BE2C (cell line): ENCODE data around the gene IFNAR1.

Experiments
- DNase-seq: peaks from one replicate; pipeline ENCODE4 v3.0.0-alpha.2; 2020
- H3K27me3 ChIP-seq: fragments of 250-450 bp; sonication (Bioruptor Pico); 2 replicates; pipeline ENCODE4 v1.5.1; 2020; ENCODE audit warnings: mild to moderate bottlenecking
- H3K36me3 ChIP-seq: fragments of 250-450 bp; sonication (Bioruptor Pico); 2 replicates; pipeline ENCODE4 v1.5.1; 2020; ENCODE audit warnings: mild to moderate bottlenecking
- H3K4me1 ChIP-seq: fragments of 250-450 bp; sonication (Bioruptor Pico); 2 replicates; pipeline ENCODE4 v1.5.1; 2020
- H3K4me3 ChIP-seq: 2 replicates; pipeline ENCODE4 v1.5.1; 2011; ENCODE audit warnings: low read depth, low read length
- H3K9me3 ChIP-seq: fragments of 250-450 bp; sonication (Bioruptor Pico); 2 replicates; pipeline ENCODE4 v1.5.1; 2020
- TF ChIP-seq, protein P1 (sequence below): IDR thresholded peaks from 2 replicates; pipeline ENCODE4 v1.5.1; 2012; ENCODE audit warnings: mild to moderate bottlenecking, low read depth, low read length

The IFNAR1 gene

GRCh38 chr21:33330726-33331125 is 6.0 kb downstream of the IFNAR1 start:
- no peaks in the 10 kb centered on the region for H3K27me3 ChIP-seq
- TF ChIP-seq, protein P1, sequence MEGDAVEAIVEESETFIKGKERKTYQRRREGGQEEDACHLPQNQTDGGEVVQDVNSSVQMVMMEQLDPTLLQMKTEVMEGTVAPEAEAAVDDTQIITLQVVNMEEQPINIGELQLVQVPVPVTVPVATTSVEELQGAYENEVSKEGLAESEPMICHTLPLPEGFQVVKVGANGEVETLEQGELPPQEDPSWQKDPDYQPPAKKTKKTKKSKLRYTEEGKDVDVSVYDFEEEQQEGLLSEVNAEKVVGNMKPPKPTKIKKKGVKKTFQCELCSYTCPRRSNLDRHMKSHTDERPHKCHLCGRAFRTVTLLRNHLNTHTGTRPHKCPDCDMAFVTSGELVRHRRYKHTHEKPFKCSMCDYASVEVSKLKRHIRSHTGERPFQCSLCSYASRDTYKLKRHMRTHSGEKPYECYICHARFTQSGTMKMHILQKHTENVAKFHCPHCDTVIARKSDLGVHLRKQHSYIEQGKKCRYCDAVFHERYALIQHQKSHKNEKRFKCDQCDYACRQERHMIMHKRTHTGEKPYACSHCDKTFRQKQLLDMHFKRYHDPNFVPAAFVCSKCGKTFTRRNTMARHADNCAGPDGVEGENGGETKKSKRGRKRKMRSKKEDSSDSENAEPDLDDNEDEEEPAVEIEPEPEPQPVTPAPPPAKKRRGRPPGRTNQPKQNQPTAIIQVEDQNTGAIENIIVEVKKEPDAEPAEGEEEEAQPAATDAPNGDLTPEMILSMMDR: no peak
- no peaks in the 10 kb centered on the region for H3K4me1 ChIP-seq
- H3K4me3 ChIP-seq: no peak overlapping the region
- peaks cover 3% of the 10 kb centered on the region for H3K9me3 ChIP-seq
- peaks cover 19% of the 10 kb centered on the region for H3K36me3 ChIP-seq
- no peak for DNase-seq

GRCh38 chr21:33332143-33332542 is 7.4 kb downstream of the IFNAR1 start:
- H3K4me3 ChIP-seq: no peak overlapping the region
- DNase-seq: no peak
- peaks cover 25% of the 10 kb centered on the region for H3K36me3 ChIP-seq
- no peaks in the 10 kb centered on the region for H3K4me1 ChIP-seq
- peaks cover 3% of the 10 kb centered on the region for H3K9me3 ChIP-seq
- TF ChIP-seq, protein P1: no peak
- H3K27me3 ChIP-seq: no peaks in the 10 kb centered on the region

DNA sequence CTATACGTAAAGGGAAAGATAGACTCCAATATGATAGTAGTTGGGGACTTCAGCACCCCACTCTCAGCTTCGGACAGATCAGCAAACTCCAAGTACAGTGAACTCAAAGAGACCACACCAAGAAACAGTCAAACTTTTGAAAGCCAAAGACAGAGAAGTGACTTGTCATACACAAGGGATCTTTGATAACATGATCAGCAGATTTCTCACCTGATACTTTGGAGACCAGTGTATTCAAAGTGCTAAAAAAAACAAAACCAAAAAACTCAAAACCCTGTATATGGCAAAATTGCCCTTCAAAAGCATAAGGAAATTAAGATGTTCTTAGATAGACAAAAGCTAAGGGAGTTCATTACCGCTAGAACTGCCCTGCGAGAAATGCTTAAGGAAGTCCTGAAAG is 9.4 kb downstream of the IFNAR1 start:
- H3K4me3 ChIP-seq: no peak overlapping the region
- TF ChIP-seq, protein P1: no peak
- no peak for DNase-seq
- H3K4me1 ChIP-seq: no peaks in the 10 kb centered on the region
- no peaks in the 10 kb centered on the region for H3K27me3 ChIP-seq
- H3K9me3 ChIP-seq: peaks cover 3% of the 10 kb centered on the region
- peaks cover 30% of the 10 kb centered on the region for H3K36me3 ChIP-seq

GRCh38 chr21:33334824-33335223 is 10.1 kb downstream of the IFNAR1 start:
- Histone ChIP-seq H3K27me3 (no peaks in the 10 kb centered on the region), H3K9me3 (peaks cover 3% of the 10 kb centered on the region), H3K36me3 (peaks cover 30% of the 10 kb centered on the region), H3K4me1 (no peaks in the 10 kb centered on the region), H3K4me3 (no peak overlapping the region)
- TF ChIP-seq, protein P1: no peak
- no peak for DNase-seq

GRCh38 chr21:33339135-33339534 is 14.4 kb downstream of the IFNAR1 start:
- Histone ChIP-seq H3K4me1 (no peaks in the 10 kb centered on the region), H3K27me3 (no peaks in the 10 kb centered on the region), H3K4me3 (no peak overlapping the region), H3K36me3 (peaks cover 26% of the 10 kb centered on the region), H3K9me3 (no peaks in the 10 kb centered on the region)
- TF ChIP-seq, protein P1: no peak
- no peak for DNase-seq

GRCh38 chr21:33339918-33340317 is 15.1 kb downstream of the IFNAR1 start:
- H3K4me1 ChIP-seq: no peaks in the 10 kb centered on the region
- peaks cover 26% of the 10 kb centered on the region for H3K36me3 ChIP-seq
- no peaks in the 10 kb centered on the region for H3K27me3 ChIP-seq
- no peak overlapping the region for H3K4me3 ChIP-seq
- DNase-seq: no peak
- TF ChIP-seq, protein P1: no peak
- no peaks in the 10 kb centered on the region for H3K9me3 ChIP-seq
